ENCODE results near the gene PARP9.
A peak's percentile ranks its signal among the peaks of the same experiment; 100 is the strongest.

The PARP9 gene

DNA sequence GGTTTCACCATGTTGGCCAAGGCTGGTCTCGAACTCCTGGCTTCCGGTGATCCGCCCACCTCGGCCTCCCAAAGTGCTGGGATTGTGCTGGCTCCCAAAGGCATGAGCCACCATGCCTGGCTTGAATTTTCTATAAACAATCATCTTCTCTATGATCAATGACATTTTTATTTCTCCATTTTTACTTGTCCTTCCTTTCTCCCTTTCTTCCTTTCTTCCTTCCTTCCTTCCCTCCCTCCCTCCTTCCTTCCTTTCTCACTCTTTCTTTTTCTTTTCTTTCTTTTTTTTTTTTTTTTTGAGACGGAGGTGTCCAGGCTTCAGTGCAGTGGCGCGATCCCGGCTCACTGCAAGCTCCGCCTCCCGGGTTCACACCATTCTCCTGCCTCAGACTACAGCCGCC, 40.8 kb downstream of the PARP9 start:
- TF ChIP-seq, protein P1, sequence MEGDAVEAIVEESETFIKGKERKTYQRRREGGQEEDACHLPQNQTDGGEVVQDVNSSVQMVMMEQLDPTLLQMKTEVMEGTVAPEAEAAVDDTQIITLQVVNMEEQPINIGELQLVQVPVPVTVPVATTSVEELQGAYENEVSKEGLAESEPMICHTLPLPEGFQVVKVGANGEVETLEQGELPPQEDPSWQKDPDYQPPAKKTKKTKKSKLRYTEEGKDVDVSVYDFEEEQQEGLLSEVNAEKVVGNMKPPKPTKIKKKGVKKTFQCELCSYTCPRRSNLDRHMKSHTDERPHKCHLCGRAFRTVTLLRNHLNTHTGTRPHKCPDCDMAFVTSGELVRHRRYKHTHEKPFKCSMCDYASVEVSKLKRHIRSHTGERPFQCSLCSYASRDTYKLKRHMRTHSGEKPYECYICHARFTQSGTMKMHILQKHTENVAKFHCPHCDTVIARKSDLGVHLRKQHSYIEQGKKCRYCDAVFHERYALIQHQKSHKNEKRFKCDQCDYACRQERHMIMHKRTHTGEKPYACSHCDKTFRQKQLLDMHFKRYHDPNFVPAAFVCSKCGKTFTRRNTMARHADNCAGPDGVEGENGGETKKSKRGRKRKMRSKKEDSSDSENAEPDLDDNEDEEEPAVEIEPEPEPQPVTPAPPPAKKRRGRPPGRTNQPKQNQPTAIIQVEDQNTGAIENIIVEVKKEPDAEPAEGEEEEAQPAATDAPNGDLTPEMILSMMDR (IDR thresholded peaks at IDR 0.05; ENCODE audit: extremely low read depth, missing control alignments), result no peak

DNA sequence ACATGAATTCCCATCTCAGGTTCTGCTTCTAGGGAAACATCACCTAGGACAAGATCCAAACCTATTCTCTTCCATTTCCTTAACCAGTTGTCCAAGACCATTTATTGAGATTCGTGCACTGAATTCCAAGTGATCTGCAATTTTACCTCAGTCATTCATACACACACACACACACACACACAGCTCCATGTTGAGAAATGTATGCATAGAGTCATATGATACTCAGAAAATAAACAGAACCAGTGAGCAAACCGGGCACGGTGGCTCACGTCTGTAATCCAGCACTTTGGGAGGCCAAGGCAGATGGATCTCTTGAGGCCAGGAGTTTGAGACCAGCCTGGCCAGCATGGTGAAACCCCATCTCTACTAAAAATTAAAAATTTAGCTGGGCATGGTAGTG, 43.2 kb downstream of the PARP9 start:
- TF ChIP-seq, protein P1 (IDR thresholded peaks at IDR 0.05; ENCODE audit: extremely low read depth, missing control alignments), result no peak
- no peak for DNase-seq (ENCODE audit: low spot score)

More for the DNA sequence above, 40.8 kb downstream of the PARP9 start:
- DNase-seq (ENCODE audit: low spot score), result no peak

DNA sequence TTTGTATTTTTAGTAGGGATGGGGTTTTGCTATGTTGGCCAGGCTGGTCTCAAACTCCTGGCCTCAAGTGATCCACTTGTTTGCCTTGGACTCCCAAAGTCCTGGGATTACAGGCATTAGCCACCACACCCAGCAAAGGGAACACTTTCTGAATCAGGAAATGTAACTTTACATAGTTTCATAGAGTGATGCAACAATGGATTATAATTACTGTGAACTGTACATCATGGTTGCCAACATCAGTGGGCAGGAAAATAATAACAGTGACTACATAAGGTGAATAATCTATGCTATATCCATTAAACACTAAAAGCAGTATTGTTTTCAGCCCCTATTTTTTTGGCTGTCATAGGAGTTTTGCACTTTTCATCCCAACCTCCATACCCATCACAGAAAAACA, 44.4 kb downstream of the PARP9 start:
- no peak for DNase-seq (ENCODE audit: low spot score)
- TF ChIP-seq, protein P1 (IDR thresholded peaks at IDR 0.05; ENCODE audit: extremely low read depth, missing control alignments), result no peak

DNA sequence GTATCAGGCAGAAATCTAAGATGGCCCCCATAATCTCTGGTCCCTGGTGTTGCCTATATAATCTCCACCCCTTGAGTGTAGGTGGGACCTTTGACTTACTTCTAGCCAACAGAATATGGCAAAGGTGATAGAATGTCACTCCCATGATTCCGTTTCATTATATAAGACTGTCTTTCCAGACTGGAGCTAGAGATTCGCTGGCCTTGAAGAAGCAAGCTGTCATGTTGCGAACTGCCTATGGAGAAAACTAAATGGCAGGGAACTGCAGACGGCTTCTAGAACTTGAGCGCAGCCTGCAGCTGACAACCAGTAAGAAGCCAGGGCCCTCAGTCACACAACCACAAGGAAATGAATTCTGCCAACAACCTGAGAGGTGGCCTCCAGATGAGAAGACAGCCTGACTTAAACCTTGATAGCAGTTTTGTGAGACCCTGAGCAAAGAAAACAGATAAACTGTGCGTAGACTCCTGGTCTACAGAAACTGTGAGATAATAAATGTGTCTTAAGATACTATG, 47.2 kb downstream of the PARP9 start:
- DNase-seq (ENCODE audit: low spot score), result no peak
- TF ChIP-seq, protein P1 (IDR thresholded peaks at IDR 0.05; ENCODE audit: extremely low read depth, missing control alignments), result no peak

DNA sequence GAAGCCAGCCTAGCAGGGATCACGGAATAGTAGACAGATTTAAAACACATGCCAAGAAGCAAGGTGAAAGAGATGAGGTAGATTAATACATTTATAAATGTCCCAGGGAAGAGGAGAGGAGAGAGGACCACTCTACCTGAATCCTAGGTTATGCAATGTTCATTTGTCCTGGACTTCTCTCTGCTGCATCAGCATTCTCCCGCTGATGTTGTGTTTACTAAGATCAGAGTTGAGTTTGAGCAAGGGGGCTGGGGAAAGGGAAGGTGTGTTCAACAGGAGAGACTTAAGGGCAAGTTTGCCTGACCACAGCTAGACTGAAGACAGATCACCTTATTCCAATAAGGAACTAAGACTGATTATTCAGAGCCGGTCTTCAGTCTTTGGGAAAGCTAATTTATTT, 48.2 kb downstream of the PARP9 start:
- TF ChIP-seq, protein P1 (IDR thresholded peaks at IDR 0.05; ENCODE audit: extremely low read depth, missing control alignments), result no peak

DNA sequence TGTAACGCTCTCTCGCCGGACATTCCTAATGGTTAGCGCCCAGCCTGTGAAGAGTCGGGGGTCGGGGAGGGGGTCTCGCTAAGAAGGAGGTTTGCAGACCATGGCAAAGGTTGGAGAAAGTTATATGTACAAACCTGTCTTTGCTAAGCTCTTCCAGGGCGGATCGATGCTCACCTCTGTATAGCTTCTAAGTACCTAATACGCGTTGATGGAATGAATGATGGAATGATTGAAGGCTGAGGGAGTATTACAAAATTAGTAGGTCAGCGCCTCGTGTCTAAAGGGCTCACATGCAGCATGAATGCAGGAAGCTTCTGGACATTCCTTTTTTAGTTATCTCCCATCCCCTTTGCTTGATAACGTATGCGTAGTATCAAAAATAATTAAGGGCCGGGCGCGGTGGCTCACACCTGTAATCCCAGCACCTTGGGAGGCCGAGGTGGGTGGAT, 49.1 kb downstream of the PARP9 start:
- TF ChIP-seq, protein P1 (IDR thresholded peaks at IDR 0.05; ENCODE audit: extremely low read depth, missing control alignments), result no peak
- no peak for DNase-seq (ENCODE audit: low spot score)

More for the DNA sequence above, 48.2 kb downstream of the PARP9 start:
- no peak for DNase-seq (ENCODE audit: low spot score)

DNA sequence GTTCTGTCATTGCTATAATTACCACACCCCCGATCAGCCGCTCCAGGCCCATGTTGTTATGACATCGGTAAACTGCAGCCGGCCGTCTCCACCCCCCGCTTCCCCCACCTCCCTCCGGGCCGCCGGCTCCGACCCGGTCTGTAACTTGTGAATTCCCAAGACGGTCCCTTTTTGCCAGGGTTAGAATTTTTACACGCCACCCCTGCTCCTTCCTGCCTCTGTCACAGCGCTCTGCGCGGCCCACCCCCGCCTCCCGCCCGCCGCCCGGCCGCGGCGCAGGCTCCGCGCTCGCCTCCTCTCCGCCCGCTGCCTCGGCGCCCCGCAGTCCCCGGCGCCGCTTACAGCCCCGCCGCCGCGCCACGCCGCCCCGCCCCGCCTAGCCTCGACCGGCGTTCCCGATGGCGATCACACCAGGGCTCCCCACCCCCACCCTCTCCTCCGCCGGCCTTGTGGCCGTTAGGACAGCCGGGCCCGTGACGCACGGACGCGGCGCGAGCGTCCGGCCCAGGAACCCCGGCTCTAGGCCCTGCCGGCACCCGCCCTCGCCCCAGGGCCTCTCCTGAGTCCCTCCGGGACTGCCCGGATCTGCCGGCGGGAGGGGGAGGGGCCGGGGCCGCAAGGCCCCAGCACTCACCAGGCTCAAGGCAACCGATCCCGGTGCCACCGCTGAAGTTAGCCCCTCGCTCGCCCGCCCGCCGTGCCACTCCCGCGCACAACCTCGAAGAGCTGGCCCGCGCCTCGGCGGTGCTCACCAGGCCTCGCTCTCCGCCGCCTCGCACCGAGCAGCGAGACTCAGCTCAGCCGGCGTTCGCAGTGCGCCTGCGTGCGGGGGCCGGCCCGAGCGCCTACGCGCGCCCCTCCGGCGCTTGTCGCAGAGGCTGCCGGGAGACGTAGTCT, 49.7 kb downstream of the PARP9 start, which contains the start of gene KPNA1:
KPNA1 (minus strand) TSS at position 817 of the 897 bp plus-strand sequence. CDS start 18,374 bp downstream, outside the sequence.
- TF ChIP-seq, protein P1 (IDR thresholded peaks at IDR 0.05; ENCODE audit: extremely low read depth, missing control alignments), result no peak
- peak; percentile 97 for DNase-seq (ENCODE audit: low spot score)

Data from GM20000 (cell line).